H1 (cell line): ENCODE results near the gene PRICKLE2. TPM values are rescaled to one million over a fixed set of nuclear protein-coding genes. Genes with fewer than 3 reads are reported as not detected.

Experiments
- ATF2 ChIP-seq: IDR thresholded peaks from 2 replicates; pipeline ENCODE4 v1.6.1; 2012; ENCODE audit warnings: low read length, inconsistent platforms
- BACH1 ChIP-seq: IDR thresholded peaks from 2 replicates; pipeline ENCODE4 v1.6.1; 2012; ENCODE audit warnings: low read length, improper control_type of control experiment
- CBX5 ChIP-seq: fragments of 300-800, 300-1000 bp; sonication (generic); IDR thresholded peaks from 2 replicates; pipeline ENCODE4 v1.7.1; 2016; ENCODE audit warnings: antibody characterized with exemption, low read length, low read depth
- ZNF274 ChIP-seq: IDR thresholded peaks from 2 replicates; pipeline ENCODE4 v1.7.0; 2012; ENCODE audit warnings: low read length, borderline replicate concordance; ENCODE audit errors: extremely low read depth
- polyA plus RNA-seq, 7 experiments: library from polyadenylated mRNA; depleted of rRNA in 3 of 7; stranded (reverse) in 5 of 7; unstranded in 2 of 7; fragments of >200 nt in 5 of 7; fragments of 200-250 nt in 2 of 7; gene quantifications; 1 replicate in 5 of 7; 2 replicates in 1 of 7; 4 replicates in 1 of 7; pipeline versions ENCODE4 v1.2.1 to v1.2.3, GENCODE V29; 2011 to 2013; ENCODE audit warnings: missing spikeins in 2 of 7, mixed read lengths in 2 of 7
- total RNA-seq: library from RNA; stranded (reverse); fragmentation: NEBNext Ultra II Directional; extraction: Animal tissue kit (Norgen Biotek cat#: 25700); gene quantifications from 2 replicates; pipeline ENCODE4 v1.2.1, GENCODE V29; 2021
- TF ChIP-seq, protein P1 (sequence below), 3 experiments: IDR thresholded peaks; 1 replicate in 2 of 3; 2 replicates in 1 of 3; pipeline versions ENCODE4 v1.5.1 to v1.6.1; 2011; ENCODE audit warnings: low read length in 3 of 3, mild to moderate bottlenecking in 3 of 3, inconsistent platforms in 2 of 3, low read depth in 1 of 3, moderate library complexity in 1 of 3; ENCODE audit not compliant: insufficient read depth in 1 of 3; ENCODE audit errors: control extremely low read depth in 1 of 3

PRICKLE2 gene
- total and polyA plus RNA-seq, 2 of the 8 experiments (the other 6 are each of a cell fraction or from before 2014, with no cell fraction given): 2.9 to 8.0 TPM

- TF ChIP-seq, protein P1, sequence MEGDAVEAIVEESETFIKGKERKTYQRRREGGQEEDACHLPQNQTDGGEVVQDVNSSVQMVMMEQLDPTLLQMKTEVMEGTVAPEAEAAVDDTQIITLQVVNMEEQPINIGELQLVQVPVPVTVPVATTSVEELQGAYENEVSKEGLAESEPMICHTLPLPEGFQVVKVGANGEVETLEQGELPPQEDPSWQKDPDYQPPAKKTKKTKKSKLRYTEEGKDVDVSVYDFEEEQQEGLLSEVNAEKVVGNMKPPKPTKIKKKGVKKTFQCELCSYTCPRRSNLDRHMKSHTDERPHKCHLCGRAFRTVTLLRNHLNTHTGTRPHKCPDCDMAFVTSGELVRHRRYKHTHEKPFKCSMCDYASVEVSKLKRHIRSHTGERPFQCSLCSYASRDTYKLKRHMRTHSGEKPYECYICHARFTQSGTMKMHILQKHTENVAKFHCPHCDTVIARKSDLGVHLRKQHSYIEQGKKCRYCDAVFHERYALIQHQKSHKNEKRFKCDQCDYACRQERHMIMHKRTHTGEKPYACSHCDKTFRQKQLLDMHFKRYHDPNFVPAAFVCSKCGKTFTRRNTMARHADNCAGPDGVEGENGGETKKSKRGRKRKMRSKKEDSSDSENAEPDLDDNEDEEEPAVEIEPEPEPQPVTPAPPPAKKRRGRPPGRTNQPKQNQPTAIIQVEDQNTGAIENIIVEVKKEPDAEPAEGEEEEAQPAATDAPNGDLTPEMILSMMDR (IDR thresholded peaks at IDR 0.05; ENCODE audit: control extremely low read depth in 1 of 3, insufficient read depth in 1 of 3, low read depth in 1 of 3, low read length in 3 of 3): no peak
- TF ChIP-seq CBX5: no peak
- TF ChIP-seq ZNF274: no peak
- no peak for TF ChIP-seq BACH1
- TF ChIP-seq ATF2: no peak
- TF ChIP-seq, all 59 proteins: peak for 0
Measured at GRCh38 chr3:64148955-64149653, 76.2 kb downstream of the PRICKLE2 start (continued).
